SK-N-SH (cell line): ENCODE data around the gene CBR4.

ENCODE experiments used
- JUND ChIP-seq: IDR thresholded peaks from 2 replicates; pipeline ENCODE4 v1.4.0; 2012
- TF ChIP-seq, protein P1 (sequence below): fragments of 200-600 bp; sonication (generic); IDR thresholded peaks from 2 replicates; pipeline ENCODE4 v1.6.1; 2017; ENCODE audit warnings: antibody characterized with exemption, mild to moderate bottlenecking, moderate library complexity

DNA sequence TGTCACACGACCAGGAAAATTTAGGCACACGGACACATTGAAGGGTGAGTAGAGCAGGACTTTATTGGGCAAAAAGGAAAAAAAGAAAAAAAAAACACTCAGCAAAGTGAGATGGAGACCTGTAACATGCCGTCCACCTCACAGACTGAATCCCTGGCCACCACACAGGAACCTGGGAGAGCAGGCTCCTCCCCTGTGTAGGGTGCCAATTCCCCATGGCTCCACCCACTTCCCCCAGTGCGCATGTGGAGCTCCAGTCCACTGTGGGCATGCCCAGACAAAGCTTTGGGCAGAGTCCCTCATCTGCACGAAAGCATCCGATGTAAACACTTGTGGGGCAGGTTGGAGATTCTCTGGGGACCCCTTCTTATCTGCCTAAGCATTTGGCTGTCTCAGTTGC is 23.6 kb upstream of the CBR4 start:
- TF ChIP-seq, protein P1, sequence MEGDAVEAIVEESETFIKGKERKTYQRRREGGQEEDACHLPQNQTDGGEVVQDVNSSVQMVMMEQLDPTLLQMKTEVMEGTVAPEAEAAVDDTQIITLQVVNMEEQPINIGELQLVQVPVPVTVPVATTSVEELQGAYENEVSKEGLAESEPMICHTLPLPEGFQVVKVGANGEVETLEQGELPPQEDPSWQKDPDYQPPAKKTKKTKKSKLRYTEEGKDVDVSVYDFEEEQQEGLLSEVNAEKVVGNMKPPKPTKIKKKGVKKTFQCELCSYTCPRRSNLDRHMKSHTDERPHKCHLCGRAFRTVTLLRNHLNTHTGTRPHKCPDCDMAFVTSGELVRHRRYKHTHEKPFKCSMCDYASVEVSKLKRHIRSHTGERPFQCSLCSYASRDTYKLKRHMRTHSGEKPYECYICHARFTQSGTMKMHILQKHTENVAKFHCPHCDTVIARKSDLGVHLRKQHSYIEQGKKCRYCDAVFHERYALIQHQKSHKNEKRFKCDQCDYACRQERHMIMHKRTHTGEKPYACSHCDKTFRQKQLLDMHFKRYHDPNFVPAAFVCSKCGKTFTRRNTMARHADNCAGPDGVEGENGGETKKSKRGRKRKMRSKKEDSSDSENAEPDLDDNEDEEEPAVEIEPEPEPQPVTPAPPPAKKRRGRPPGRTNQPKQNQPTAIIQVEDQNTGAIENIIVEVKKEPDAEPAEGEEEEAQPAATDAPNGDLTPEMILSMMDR: no peak
- TF ChIP-seq JUND: no peak
